HTERT RPE-1 (cell line): ENCODE measurements around the gene TM4SF5.
"Not testable (repeated sequence)": the region's sequence is repeated elsewhere in the genome, so short reads cannot be mapped to it uniquely, and the experiment has no call there.

Experiments used
- in situ Hi-C: fragments of 300-500 bp; cut with MboI; formaldehyde crosslinking; loops from 4 replicates; pipeline ENCODE4 v1.14.3; 2020; ENCODE audit warnings: low sequenced_read_pairs

Gene TM4SF5

DNA sequence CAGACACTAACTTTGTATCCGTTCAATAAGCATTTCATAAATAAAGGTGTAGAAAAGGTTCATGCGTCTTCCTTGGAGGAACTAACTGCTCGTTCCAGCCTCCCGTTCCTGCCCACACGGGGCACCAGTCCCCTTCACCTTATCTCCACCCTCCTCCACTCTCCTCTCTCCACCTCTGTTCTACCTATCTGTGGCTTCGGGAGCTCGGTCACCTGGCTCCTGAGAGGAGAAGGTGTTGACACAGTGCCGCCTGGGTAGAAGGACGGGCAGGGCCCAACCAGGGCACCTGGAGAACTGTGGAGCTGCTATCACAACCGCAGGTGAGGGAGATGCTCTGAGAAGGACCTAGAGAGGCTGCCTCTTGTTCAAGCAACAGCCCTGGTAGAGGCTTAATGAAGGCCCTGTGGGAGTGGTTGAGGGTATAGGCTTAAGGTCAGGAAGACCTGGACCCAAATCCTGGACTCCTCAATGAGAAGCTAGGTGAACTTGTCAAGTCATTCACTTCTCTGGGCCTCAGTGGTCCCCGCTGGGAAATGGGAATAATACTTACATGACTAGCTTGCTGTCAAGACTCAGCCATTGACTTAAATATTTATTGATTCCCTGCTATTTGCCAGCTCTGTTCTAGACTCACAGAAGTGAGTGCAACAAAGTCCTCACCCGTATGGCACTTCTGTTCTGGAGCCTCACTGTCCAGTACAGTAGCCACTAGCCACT, 51.8 kb downstream of the TM4SF5 start:
- in situ Hi-C loops: no loop called here

DNA sequence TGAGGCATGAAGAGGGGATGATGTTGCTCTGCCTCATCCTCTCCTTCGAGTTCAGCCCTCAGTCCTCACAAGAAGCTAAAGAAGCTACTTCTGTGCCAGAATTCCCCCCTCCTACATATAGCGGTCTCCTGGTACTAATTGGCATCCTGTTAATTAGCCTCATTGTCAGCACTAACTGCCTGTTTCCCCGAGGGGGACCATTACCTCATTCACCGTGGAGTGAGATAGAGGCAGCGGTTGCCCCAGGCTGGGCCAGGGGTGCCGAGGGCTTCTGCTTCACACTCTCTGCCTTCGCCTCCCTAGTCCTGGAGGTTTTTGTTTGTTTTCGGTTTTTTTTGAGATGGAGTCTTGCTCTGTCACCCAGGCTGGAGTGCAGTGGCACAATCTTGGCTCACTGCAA, 55.7 kb downstream of the TM4SF5 start:
- in situ Hi-C loops: no loop called here

DNA sequence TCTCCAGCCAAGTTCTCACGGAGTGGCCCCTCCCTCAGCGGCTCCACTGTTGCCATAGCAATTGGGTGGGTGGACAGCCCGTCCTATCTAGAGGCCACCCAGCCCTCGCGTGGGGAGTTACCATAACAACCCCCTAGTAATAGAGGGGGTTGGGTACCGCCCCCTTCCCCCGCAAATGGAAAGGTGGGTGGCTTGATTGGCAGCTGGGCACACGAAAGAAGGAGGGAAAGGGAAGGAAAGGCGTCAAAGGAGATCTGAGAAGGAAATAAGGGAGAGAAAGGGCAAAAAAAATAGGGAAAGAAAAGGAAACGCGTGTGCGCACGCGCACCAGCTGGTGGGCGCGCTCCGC, 61.1 kb downstream of the TM4SF5 start:
- in situ Hi-C loops: not testable (repeated sequence)
